Fibroblast of mammary gland (primary cell): ENCODE results near the gene CDHR2.

Experiments used
- DNase-seq: peaks from one replicate; pipeline ENCODE4 v3.0.0-alpha.2; 2010; ENCODE audit warnings: low read depth
- H3K4me3 ChIP-seq: 2 replicates; pipeline ENCODE4 v1.5.1; 2011; ENCODE audit warnings: low read depth, mild to moderate bottlenecking, low read length, moderate library complexity; ENCODE audit not compliant: control insufficient read depth
- CTCF ChIP-seq: conservative IDR thresholded peaks from 2 replicates; pipeline ENCODE4 v1.5.1; 2011; ENCODE audit warnings: low read depth, low read length, inconsistent platforms; ENCODE audit not compliant: control insufficient read depth, insufficient read depth

Gene CDHR2

DNA sequence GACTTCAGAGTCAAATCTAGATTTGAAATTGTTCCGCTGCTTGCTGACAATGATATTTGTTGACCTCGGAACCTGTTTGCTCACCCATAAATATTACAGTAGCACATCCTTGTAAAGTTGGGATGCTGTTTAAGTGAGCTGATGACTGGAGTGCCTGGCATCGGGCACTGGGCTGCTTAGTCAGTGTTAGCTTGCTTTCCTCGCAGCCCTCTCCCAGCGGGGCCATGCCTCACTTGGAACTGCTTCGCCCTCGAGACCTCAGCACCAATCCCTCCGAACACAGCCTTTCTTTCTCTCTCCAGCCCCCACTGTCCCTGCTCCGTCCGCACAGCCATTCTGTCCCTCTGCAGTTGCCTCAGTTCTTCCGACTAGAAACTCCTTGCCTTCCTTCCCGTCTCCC is 35.4 kb upstream of the CDHR2 start:
- TF ChIP-seq CTCF, result no peak
- no peak overlapping the region for H3K4me3 ChIP-seq
- DNase-seq, result no peak

- no peak for DNase-seq
- TF ChIP-seq CTCF, result no peak
- no peak overlapping the region for H3K4me3 ChIP-seq
Measured at GRCh38 chr5:176514244-176514950, 34.7 kb upstream of the CDHR2 start.

GRCh38 chr5:176515396-176515795 is 33.7 kb upstream of the CDHR2 start:
- DNase-seq, result no peak
- no peak for TF ChIP-seq CTCF
- no peak overlapping the region for H3K4me3 ChIP-seq

DNA sequence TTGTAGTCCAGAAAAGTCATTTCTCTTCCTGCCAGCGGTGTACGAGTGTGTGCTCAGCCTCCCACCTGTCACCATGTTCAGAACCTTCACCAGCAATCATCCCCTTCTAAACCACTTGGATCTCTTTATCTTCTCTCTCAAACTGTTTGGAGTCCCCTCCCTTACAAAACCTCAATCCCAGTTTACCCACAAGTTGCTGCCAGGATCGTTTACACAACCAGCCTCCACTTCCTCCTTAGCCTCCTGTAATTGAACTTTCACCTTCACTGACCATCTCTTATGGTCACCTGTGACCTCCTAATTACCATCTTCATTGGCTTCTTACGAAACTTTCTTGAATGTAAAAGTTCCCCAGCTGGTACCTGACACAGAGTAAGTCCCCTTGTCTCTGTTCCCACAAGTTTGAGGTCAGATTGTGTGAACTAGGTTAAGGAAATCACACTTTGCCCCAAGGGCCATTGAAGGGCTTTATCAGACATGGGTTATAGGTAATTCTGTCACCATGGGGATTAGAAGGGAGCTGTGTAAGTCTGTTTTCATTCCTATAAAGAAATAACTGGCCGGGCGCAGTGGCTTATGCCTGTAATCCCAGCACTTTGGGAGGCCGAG is 32.0 kb upstream of the CDHR2 start:
- no peak for TF ChIP-seq CTCF
- no peak overlapping the region for H3K4me3 ChIP-seq
- DNase-seq, result no peak

DNA sequence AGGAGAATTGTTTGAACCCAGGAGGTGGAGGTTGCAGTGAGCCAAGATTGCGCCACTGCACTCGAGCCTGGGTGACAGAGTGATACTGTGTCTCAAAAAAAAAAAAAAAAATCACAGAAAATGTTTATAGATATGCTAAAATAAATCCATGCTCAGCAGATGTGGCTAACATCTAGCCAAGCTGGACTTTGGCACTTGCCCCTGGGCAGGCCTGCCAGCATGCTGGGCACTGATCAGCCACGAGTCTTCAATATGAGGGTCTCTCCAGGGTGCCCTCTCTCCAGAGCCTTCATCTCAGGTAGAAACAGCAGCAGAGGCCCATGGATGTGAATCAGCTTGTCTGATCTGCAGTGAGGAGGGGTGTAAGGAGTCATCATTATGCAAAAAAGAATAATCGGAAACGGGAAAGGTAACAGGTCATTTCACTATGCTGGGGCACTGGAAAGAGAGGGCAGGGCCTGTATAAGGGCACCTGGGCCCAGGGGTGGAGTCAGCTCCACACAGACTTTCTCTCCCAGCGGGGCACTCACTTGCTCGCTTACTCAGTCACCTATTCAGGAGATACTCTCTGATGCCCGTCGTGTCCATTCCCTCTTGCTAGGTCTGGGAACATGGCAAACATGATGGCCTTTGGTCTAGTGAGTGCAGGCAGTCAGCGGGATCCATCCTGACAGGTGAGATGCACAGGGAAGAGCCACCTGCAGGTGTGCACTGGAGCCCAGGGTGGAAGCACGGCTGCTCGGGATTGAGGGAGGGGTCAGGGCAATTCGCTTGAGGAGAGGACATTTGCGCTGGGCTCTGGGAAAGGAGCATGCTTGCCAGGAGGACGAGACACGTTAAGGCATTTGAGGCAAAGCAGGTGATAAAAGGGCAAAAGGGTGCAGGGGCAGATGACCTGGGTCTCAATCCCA is 29.1 kb upstream of the CDHR2 start:
- TF ChIP-seq CTCF, result no peak
- H3K4me3 ChIP-seq, result no peak overlapping the region
- no peak for DNase-seq

GRCh38 chr5:176521286-176521685 is 27.9 kb upstream of the CDHR2 start:
- no peak for TF ChIP-seq CTCF
- DNase-seq, result no peak
- H3K4me3 ChIP-seq, result no peak overlapping the region
